WTC11 (cell line): ENCODE measurements around the gene LPAR2.

Experiments used
- ATF1 ChIP-seq: sonication (generic); formaldehyde crosslinking; IDR thresholded peaks from 2 replicates; pipeline ENCODE4 v1.8.1; 2023; ENCODE audit warnings: mild to moderate bottlenecking, moderate library complexity, missing genetic modification reagents
- CTCF ChIP-seq: fragments of 200-600 bp; IDR thresholded peaks from 2 replicates; pipeline ENCODE4 v1.8.0; 2022; ENCODE audit warnings: antibody characterized with exemption
- ERG ChIP-seq: fragments of 250-450 bp; sonication (Bioruptor Pico); IDR thresholded peaks from 2 replicates; pipeline ENCODE4 v1.8.0; 2021; ENCODE audit warnings: mild to moderate bottlenecking
- HMGA2 ChIP-seq: fragments of 250-450 bp; sonication (Bioruptor Pico); IDR thresholded peaks from 2 replicates; pipeline ENCODE4 v1.4.0; 2021; ENCODE audit warnings: mild to moderate bottlenecking, moderate library complexity
- JUN ChIP-seq: sonication (generic); formaldehyde crosslinking; IDR thresholded peaks from 2 replicates; pipeline ENCODE4 v1.8.0; 2023; ENCODE audit warnings: mild to moderate bottlenecking, missing genetic modification reagents
- MAX ChIP-seq: sonication (generic); formaldehyde crosslinking; IDR thresholded peaks from 2 replicates; pipeline ENCODE4 v1.8.0; 2022; ENCODE audit warnings: mild to moderate bottlenecking, missing genetic modification reagents
- NFYB ChIP-seq: sonication (generic); formaldehyde crosslinking; conservative IDR thresholded peaks from 2 replicates; pipeline ENCODE4 v1.8.0; 2022; ENCODE audit warnings: low read depth, missing genetic modification reagents
- SMAD3 ChIP-seq: sonication (generic); formaldehyde crosslinking; IDR thresholded peaks from 2 replicates; pipeline ENCODE4 v1.8.0; 2022; ENCODE audit warnings: missing genetic modification reagents, mild to moderate bottlenecking, borderline replicate concordance
- ZBTB43 ChIP-seq: sonication (generic); formaldehyde crosslinking; IDR thresholded peaks from 2 replicates; pipeline ENCODE4 v1.8.1; 2023; ENCODE audit warnings: mild to moderate bottlenecking, missing genetic modification reagents
- ZNF121 ChIP-seq: sonication (generic); formaldehyde crosslinking; IDR thresholded peaks from 2 replicates; pipeline ENCODE4 v1.8.0; 2023; ENCODE audit warnings: missing genetic modification reagents
- ZNF512 ChIP-seq: sonication (generic); formaldehyde crosslinking; IDR thresholded peaks from 2 replicates; pipeline ENCODE4 v1.8.1; 2022; ENCODE audit warnings: missing genetic modification reagents, borderline replicate concordance

GRCh38 chr19:19595171-19595701, 32.8 kb downstream of the LPAR2 start:
- TF ChIP-seq ATF1 (CRISPR knock-in tag) = no peak
- TF ChIP-seq MAX = no peak
- TF ChIP-seq CTCF = no peak
- TF ChIP-seq ZBTB43 (CRISPR knock-in tag) = no peak
- TF ChIP-seq HMGA2 (CRISPR knock-in tag) = no peak
- no peak for TF ChIP-seq SMAD3
- no peak for TF ChIP-seq ERG
- no peak for TF ChIP-seq JUN
- no peak for TF ChIP-seq ZNF512 (CRISPR knock-in tag)
- no peak for TF ChIP-seq ZNF121 (CRISPR knock-in tag)
- no peak for TF ChIP-seq NFYB (CRISPR knock-in tag)
